Trophoblast cell (in vitro differentiated cells and primary cell): ENCODE measurements around the gene XRCC4.

Source experiments
- DNase-seq, 2 donors: peaks; one replicate each; pipeline ENCODE4 v3.0.0-alpha.2; 2016
- H2AFZ ChIP-seq: 2 replicates; pipeline ENCODE4 v1.6.1; 2013; ENCODE audit warnings: low read length, moderate library complexity, mild to moderate bottlenecking; ENCODE audit not compliant: insufficient read depth, poor library complexity
- H2AK5ac ChIP-seq: 2 replicates; pipeline ENCODE4 v1.6.1; 2013; ENCODE audit warnings: mild to moderate bottlenecking, low read length
- H2BK120ac ChIP-seq: 2 replicates; pipeline ENCODE4 v1.6.1; 2013; ENCODE audit warnings: low read length, mild to moderate bottlenecking, moderate library complexity; ENCODE audit not compliant: insufficient read depth, poor library complexity
- H2BK12ac ChIP-seq: 2 replicates; pipeline ENCODE4 v1.6.1; 2013; ENCODE audit warnings: mild to moderate bottlenecking, low read length, moderate library complexity
- H2BK5ac ChIP-seq: 2 replicates; pipeline ENCODE4 v1.6.1; 2013; ENCODE audit warnings: low read length, low read depth, moderate library complexity, mild to moderate bottlenecking; ENCODE audit not compliant: poor library complexity
- H3K14ac ChIP-seq: 2 replicates; pipeline ENCODE4 v1.6.1; 2013; ENCODE audit warnings: mild to moderate bottlenecking, low read length
- H3K18ac ChIP-seq: 2 replicates; pipeline ENCODE4 v1.6.1; 2013; ENCODE audit warnings: mild to moderate bottlenecking, low read length
- H3K23ac ChIP-seq: 2 replicates; pipeline ENCODE4 v1.6.1; 2013; ENCODE audit warnings: low read length
- H3K27ac ChIP-seq: 2 replicates; pipeline ENCODE4 v1.5.1; 2013; ENCODE audit warnings: low read depth, mild to moderate bottlenecking, inconsistent platforms, low read length, moderate library complexity
- H3K27me3 ChIP-seq: 2 replicates; pipeline ENCODE4 v1.6.1; 2013; ENCODE audit warnings: inconsistent platforms, mild to moderate bottlenecking, low read length, moderate library complexity; ENCODE audit not compliant: insufficient read depth
- H3K36me3 ChIP-seq, 2 experiments: 1 replicate in 1 of 2; 2 replicates in 1 of 2; pipeline ENCODE4 v1.6.1; 2013; ENCODE audit warnings: low read length in 2 of 2, mild to moderate bottlenecking in 2 of 2, moderate library complexity in 1 of 2; ENCODE audit not compliant: insufficient read depth in 2 of 2, control insufficient read depth in 1 of 2
- H3K4ac ChIP-seq: 2 replicates; pipeline ENCODE4 v1.6.1; 2013; ENCODE audit warnings: low read depth, mild to moderate bottlenecking, low read length, moderate library complexity
- H3K4me1 ChIP-seq, 2 experiments: 1 replicate in 1 of 2; 2 replicates in 1 of 2; pipeline ENCODE4 v1.6.1; 2013; ENCODE audit warnings: low read length in 2 of 2, mild to moderate bottlenecking in 2 of 2, moderate library complexity in 1 of 2; ENCODE audit not compliant: insufficient read depth in 2 of 2, control insufficient read depth in 1 of 2
- H3K4me2 ChIP-seq: 2 replicates; pipeline ENCODE4 v1.6.1; 2013; ENCODE audit warnings: inconsistent platforms, mild to moderate bottlenecking, low read length, moderate library complexity
- H3K4me3 ChIP-seq: 2 replicates; pipeline ENCODE4 v1.5.1; 2013; ENCODE audit warnings: mild to moderate bottlenecking, low read depth, low read length, inconsistent platforms
- H3K79me1 ChIP-seq: one replicate; pipeline ENCODE4 v1.6.1; 2013; ENCODE audit warnings: low read length
- H3K79me2 ChIP-seq: 2 replicates; pipeline ENCODE4 v1.6.1; 2013; ENCODE audit warnings: low read length, mild to moderate bottlenecking; ENCODE audit not compliant: control insufficient read depth, insufficient read depth, poor library complexity
- H3K9ac ChIP-seq: 2 replicates; pipeline ENCODE4 v1.6.1; 2013; ENCODE audit warnings: mild to moderate bottlenecking, low read length
- H3K9me3 ChIP-seq: 2 replicates; pipeline ENCODE4 v1.6.1; 2013; ENCODE audit warnings: low read depth, mild to moderate bottlenecking, control low read depth, inconsistent platforms, low read length; ENCODE audit not compliant: insufficient read depth
- H4K12ac ChIP-seq: 2 replicates; pipeline ENCODE4 v1.6.1; 2013; ENCODE audit warnings: low read depth, mild to moderate bottlenecking, low read length, moderate library complexity
- H4K8ac ChIP-seq: 2 replicates; pipeline ENCODE4 v1.6.1; 2013; ENCODE audit warnings: low read depth, mild to moderate bottlenecking, low read length, moderate library complexity
- H4K91ac ChIP-seq: one replicate; pipeline ENCODE4 v1.6.1; 2013; ENCODE audit warnings: low read depth, mild to moderate bottlenecking, low read length, moderate library complexity
- WGBS: extraction: QIAGEN DNeasy Blood & Tissue Kit; methylation state at CpG from one replicate; pipeline ENCODE4 v1.1.7; 2013; ENCODE audit warnings: missing lambda C conversion rate; ENCODE audit not compliant: insufficient read length, insufficient coverage; ENCODE audit errors: extremely low coverage; 5-methylcytosine and 5-hydroxymethylcytosine counted together

Gene XRCC4

GRCh38 chr5:83222906-83223305 is 145.6 kb downstream of the XRCC4 start:
- no peak overlapping the region for H4K8ac ChIP-seq
- no peak overlapping the region for H2BK120ac ChIP-seq
- H3K27ac ChIP-seq, result no peak overlapping the region
- no peaks in the 10 kb centered on the region for H3K4me1 ChIP-seq
- no peak overlapping the region for H2BK5ac ChIP-seq
- H3K23ac ChIP-seq, result no peak overlapping the region
- H2BK12ac ChIP-seq, result no peak overlapping the region
- H4K12ac ChIP-seq, result no peak overlapping the region
- H3K4me3 ChIP-seq, result no peak overlapping the region
- H2AK5ac ChIP-seq, result no peak overlapping the region
- no peaks in the 10 kb centered on the region for H3K36me3 ChIP-seq
- no peak for DNase-seq
- H3K79me2 ChIP-seq, result no peaks in the 10 kb centered on the region
- no CpG with 5 or more reads among the region's 2 CpGs for WGBS
- H3K18ac ChIP-seq, result no peak overlapping the region
- H3K27me3 ChIP-seq, result no peaks in the 10 kb centered on the region
- H3K14ac ChIP-seq, result no peak overlapping the region
- no peak overlapping the region for H3K4ac ChIP-seq
- no peak overlapping the region for H4K91ac ChIP-seq
- H3K79me1 ChIP-seq, result no peaks in the 10 kb centered on the region
- no peaks in the 10 kb centered on the region for H3K9me3 ChIP-seq
- H3K4me2 ChIP-seq, result no peak overlapping the region
- H2AFZ ChIP-seq, result no peak overlapping the region
- H3K9ac ChIP-seq, result no peak overlapping the region

GRCh38 chr5:83227611-83228010 is 150.3 kb downstream of the XRCC4 start:
- peak in 1 of 2 donors; percentile 73 for DNase-seq
- H3K27me3 ChIP-seq, result no peaks in the 10 kb centered on the region
- H4K91ac ChIP-seq, result no peak overlapping the region
- no peak overlapping the region for H3K14ac ChIP-seq
- H3K9me3 ChIP-seq, result no peaks in the 10 kb centered on the region
- H3K79me1 ChIP-seq, result no peaks in the 10 kb centered on the region
- no CpG with 5 or more reads among the region's 2 CpGs for WGBS
- no peaks in the 10 kb centered on the region for H3K4me1 ChIP-seq
- no peaks in the 10 kb centered on the region for H3K79me2 ChIP-seq
- no peak overlapping the region for H2BK12ac ChIP-seq
- no peak overlapping the region for H3K4me3 ChIP-seq
- no peak overlapping the region for H4K12ac ChIP-seq
- H3K36me3 ChIP-seq, result no peaks in the 10 kb centered on the region
- H3K9ac ChIP-seq, result no peak overlapping the region
- H3K4me2 ChIP-seq, result no peak overlapping the region
- no peak overlapping the region for H4K8ac ChIP-seq
- H3K27ac ChIP-seq, result no peak overlapping the region
- H2BK120ac ChIP-seq, result no peak overlapping the region
- no peak overlapping the region for H3K18ac ChIP-seq
- no peak overlapping the region for H3K23ac ChIP-seq
- H2AFZ ChIP-seq, result no peak overlapping the region
- H3K4ac ChIP-seq, result no peak overlapping the region
- no peak overlapping the region for H2BK5ac ChIP-seq
- H2AK5ac ChIP-seq, result no peak overlapping the region

GRCh38 chr5:83230511-83230910 is 153.2 kb downstream of the XRCC4 start:
- no peaks in the 10 kb centered on the region for H3K4me1 ChIP-seq
- no peak overlapping the region for H2AK5ac ChIP-seq
- H2BK5ac ChIP-seq, result no peak overlapping the region
- no peak overlapping the region for H3K14ac ChIP-seq
- no peak overlapping the region for H3K9ac ChIP-seq
- no peak overlapping the region for H3K23ac ChIP-seq
- H3K79me1 ChIP-seq, result no peaks in the 10 kb centered on the region
- no peak overlapping the region for H3K4ac ChIP-seq
- no peak overlapping the region for H4K8ac ChIP-seq
- no peaks in the 10 kb centered on the region for H3K79me2 ChIP-seq
- H3K4me2 ChIP-seq, result no peak overlapping the region
- H2BK120ac ChIP-seq, result no peak overlapping the region
- H3K9me3 ChIP-seq, result no peaks in the 10 kb centered on the region
- no peak overlapping the region for H2AFZ ChIP-seq
- DNase-seq, result no peak
- H3K36me3 ChIP-seq, result no peaks in the 10 kb centered on the region
- no peak overlapping the region for H2BK12ac ChIP-seq
- H3K18ac ChIP-seq, result no peak overlapping the region
- no peaks in the 10 kb centered on the region for H3K27me3 ChIP-seq
- no peak overlapping the region for H3K27ac ChIP-seq
- H3K4me3 ChIP-seq, result no peak overlapping the region
- H4K12ac ChIP-seq, result no peak overlapping the region
- no peak overlapping the region for H4K91ac ChIP-seq

- Histone ChIP-seq H3K9ac (no peak overlapping the region), H2AFZ (no peak overlapping the region), H2BK12ac (no peak overlapping the region), H3K27ac (no peak overlapping the region), H3K36me3 (no peaks in the 10 kb centered on the region), H3K4ac (no peak overlapping the region), H3K4me2 (no peak overlapping the region), H3K9me3 (no peaks in the 10 kb centered on the region), H2BK120ac (no peak overlapping the region), H3K4me3 (no peak overlapping the region), H3K79me1 (no peaks in the 10 kb centered on the region), H2BK5ac (no peak overlapping the region), H3K79me2 (no peaks in the 10 kb centered on the region), H4K91ac (no peak overlapping the region), H4K8ac (no peak overlapping the region), H3K23ac (no peak overlapping the region), H2AK5ac (no peak overlapping the region), H4K12ac (no peak overlapping the region), H3K18ac (no peak overlapping the region), H3K27me3 (no peaks in the 10 kb centered on the region), H3K14ac (no peak overlapping the region), H3K4me1 (no peaks in the 10 kb centered on the region)
- no CpG with 5 or more reads among the region's 1 CpG for WGBS
- no peak for DNase-seq
Measured at GRCh38 chr5:83244516-83244915, 167.2 kb downstream of the XRCC4 start.
